Esophagus squamous epithelium (tissue), 5 donors: ENCODE data around the gene KRTAP5-9. TPM values are rescaled to one million over a fixed set of nuclear protein-coding genes. Genes with fewer than 3 reads are reported as not detected.

ENCODE experiments used
- DNase-seq: peaks from one replicate; lab custom pipeline; 2025; lab: John Stamatoyannopoulos, UW
- H3K27ac ChIP-seq, 4 donors: fragments of 200-600 bp; sonication (generic); one replicate each; pipeline ENCODE4 v1.5.1; 2016 to 2019; ENCODE audit warnings: mild to moderate bottlenecking in 1 of 4
- H3K27me3 ChIP-seq, 4 donors: fragments of 200-600 bp; sonication (generic); 1 replicate in 3 of 4; 2 replicates in 1 of 4; pipeline versions ENCODE4 v1.5.1 to v1.6.0; 2017 to 2021; ENCODE audit warnings: antibody characterized with exemption in 1 of 4
- H3K36me3 ChIP-seq, 3 donors: fragments of 200-600 bp; sonication (generic); one replicate each; pipeline ENCODE4 v1.5.1; 2016 to 2019
- H3K4me1 ChIP-seq, 3 donors: fragments of 200-600 bp; sonication (generic); one replicate each; pipeline ENCODE4 v1.5.1; 2017 to 2019
- H3K4me3 ChIP-seq, 4 donors: fragments of 200-600 bp; sonication (generic); 1 replicate in 3 of 4; 2 replicates in 1 of 4; pipeline ENCODE4 v1.5.1; 2016 to 2019; ENCODE audit warnings: mild to moderate bottlenecking in 2 of 4, moderate library complexity in 1 of 4
- H3K9me3 ChIP-seq, 3 donors: fragments of 200-600 bp; sonication (generic); one replicate each; pipeline ENCODE4 v1.5.1; 2016 to 2019
- POLR2A ChIP-seq, 4 donors: fragments of 450-650 bp; IDR thresholded peaks; one replicate each; pipeline ENCODE4 v1.6.1; 2017; ENCODE audit warnings: antibody characterized with exemption in 4 of 4, mild to moderate bottlenecking in 4 of 4, moderate library complexity in 3 of 4
- WGBS, 2 donors: methylation state at CpG; one replicate each; pipeline ENCODE4 v1.1.5; 2018; 5-methylcytosine and 5-hydroxymethylcytosine counted together
- intact Hi-C: fragments of 100-400 bp; cut with DNase I; formaldehyde crosslinking; loops from one replicate; pipeline ENCODE4 v1.15.0; 2022
- total RNA-seq, 4 donors: library from RNA; depleted of rRNA; stranded (reverse); fragments of >200 nt; gene quantifications; one replicate each; pipeline ENCODE4 v1.1.0, GENCODE V29; 2016
- TF ChIP-seq, protein P1 (sequence below), 6 experiments: fragments of 450-650 bp in 4 of 6; fragments of 200-600 bp in 2 of 6; sonication (generic) in 2 of 6; IDR thresholded peaks; one replicate each; pipeline ENCODE4 v1.5.1; 2016 to 2019; ENCODE audit warnings: antibody characterized with exemption in 6 of 6, mild to moderate bottlenecking in 4 of 6, moderate library complexity in 4 of 6
- donor health status: DM: yes; HTN: yes; CAD: no.

KRTAP5-9 gene
- total RNA-seq, 4 donors from 2014 or later = not detected

DNA sequence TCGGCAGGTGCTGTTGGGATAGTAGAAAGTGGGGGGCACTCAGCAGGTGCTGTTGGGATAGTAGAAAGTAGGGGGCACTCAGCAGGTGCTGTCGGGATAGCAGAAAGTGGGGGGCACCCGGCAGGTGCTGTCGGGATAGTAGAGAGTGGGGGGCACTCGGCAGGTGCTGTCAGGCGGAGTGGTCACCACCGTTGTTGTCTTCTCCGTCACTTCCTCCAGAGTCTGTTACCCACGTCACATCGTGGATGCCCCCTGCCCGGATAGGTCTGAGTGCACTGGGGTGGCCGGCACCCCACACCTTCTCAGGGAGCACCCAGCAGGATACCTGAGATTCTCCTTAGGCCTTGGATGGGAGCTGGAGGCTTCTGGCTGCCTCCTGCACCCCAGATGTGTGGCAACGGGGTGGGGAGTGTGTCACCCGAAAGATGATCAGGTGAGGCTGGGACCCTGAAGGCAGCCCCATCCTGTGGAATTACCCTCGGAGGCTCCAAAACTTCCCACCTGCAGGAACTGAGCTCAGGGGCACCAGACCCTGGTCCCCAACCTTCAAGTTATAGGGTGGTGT is 45.3 kb upstream of the KRTAP5-9 start:
- Histone ChIP-seq H3K4me3 (no peak overlapping the region), H3K27ac (no peak overlapping the region), H3K36me3 (peaks cover 28 to 91% (median 31%) of the 10 kb centered on the region in 3 donors), H3K4me1 (peaks cover 0 to 9% (median 6%) of the 10 kb centered on the region in 3 donors), H3K27me3 (no peaks in the 10 kb centered on the region), H3K9me3 (peaks cover 0 to 5% (median 0%) of the 10 kb centered on the region in 3 donors)
- TF ChIP-seq, protein P1, sequence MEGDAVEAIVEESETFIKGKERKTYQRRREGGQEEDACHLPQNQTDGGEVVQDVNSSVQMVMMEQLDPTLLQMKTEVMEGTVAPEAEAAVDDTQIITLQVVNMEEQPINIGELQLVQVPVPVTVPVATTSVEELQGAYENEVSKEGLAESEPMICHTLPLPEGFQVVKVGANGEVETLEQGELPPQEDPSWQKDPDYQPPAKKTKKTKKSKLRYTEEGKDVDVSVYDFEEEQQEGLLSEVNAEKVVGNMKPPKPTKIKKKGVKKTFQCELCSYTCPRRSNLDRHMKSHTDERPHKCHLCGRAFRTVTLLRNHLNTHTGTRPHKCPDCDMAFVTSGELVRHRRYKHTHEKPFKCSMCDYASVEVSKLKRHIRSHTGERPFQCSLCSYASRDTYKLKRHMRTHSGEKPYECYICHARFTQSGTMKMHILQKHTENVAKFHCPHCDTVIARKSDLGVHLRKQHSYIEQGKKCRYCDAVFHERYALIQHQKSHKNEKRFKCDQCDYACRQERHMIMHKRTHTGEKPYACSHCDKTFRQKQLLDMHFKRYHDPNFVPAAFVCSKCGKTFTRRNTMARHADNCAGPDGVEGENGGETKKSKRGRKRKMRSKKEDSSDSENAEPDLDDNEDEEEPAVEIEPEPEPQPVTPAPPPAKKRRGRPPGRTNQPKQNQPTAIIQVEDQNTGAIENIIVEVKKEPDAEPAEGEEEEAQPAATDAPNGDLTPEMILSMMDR (IDR thresholded peaks at IDR 0.05) = no peak
- 98 to 100% methylated on average over 8 to 15 of the region's 15 CpGs for WGBS, 2 donors
- intact Hi-C loops = no loop called here
- DNase-seq = no peak

DNA sequence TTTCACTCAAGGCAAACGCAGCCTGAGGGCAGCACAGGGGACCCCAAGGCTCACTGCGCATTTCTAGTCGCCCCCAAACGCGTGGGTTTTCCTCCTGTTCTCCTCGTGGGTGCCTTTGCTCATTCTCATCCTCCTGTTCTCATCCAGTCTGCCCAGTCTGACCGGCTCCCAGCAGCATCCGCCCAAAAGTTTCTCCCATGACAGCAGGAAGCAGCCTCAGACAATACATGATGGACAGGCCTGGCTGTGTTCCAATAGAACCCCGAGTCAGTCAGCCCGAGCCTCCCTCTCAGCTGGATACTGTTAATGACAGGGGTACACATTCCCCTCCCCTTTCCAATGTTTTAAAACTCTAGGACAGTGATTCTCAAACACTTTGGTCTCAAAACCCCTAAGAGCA is 43.7 kb upstream of the KRTAP5-9 start:
- H3K9me3 ChIP-seq = peaks cover 0 to 9% (median 0%) of the 10 kb centered on the region in 3 donors
- peaks cover 18 to 76% (median 23%) of the 10 kb centered on the region in 3 donors for H3K36me3 ChIP-seq
- no peak overlapping the region for H3K4me3 ChIP-seq
- H3K4me1 ChIP-seq = peaks cover 0 to 9% (median 6%) of the 10 kb centered on the region in 3 donors
- DNase-seq = no peak
- H3K27me3 ChIP-seq = no peaks in the 10 kb centered on the region
- 48 to 61% methylated on average over 9 to 10 of the region's 10 CpGs for WGBS, 2 donors
- TF ChIP-seq, protein P1 (IDR thresholded peaks at IDR 0.05) = no peak
- TF ChIP-seq POLR2A (IDR thresholded peaks at IDR 0.05) = no peak
- intact Hi-C loops = no loop called here
- no peak overlapping the region for H3K27ac ChIP-seq

GRCh38 chr11:71505001-71505400 is 43.2 kb upstream of the KRTAP5-9 start:
- DNase-seq = no peak
- Histone ChIP-seq H3K9me3 (peaks cover 0 to 14% (median 4%) of the 10 kb centered on the region in 3 donors), H3K27me3 (no peaks in the 10 kb centered on the region), H3K4me1 (peaks cover 0 to 9% (median 6%) of the 10 kb centered on the region in 3 donors), H3K27ac (no peak overlapping the region), H3K36me3 (peaks cover 13 to 71% (median 18%) of the 10 kb centered on the region in 3 donors), H3K4me3 (no peak overlapping the region)
- 55 to 65% methylated on average over 2 of the region's 2 CpGs for WGBS, 2 donors
- TF ChIP-seq POLR2A (IDR thresholded peaks at IDR 0.05) = no peak
- TF ChIP-seq, protein P1 (IDR thresholded peaks at IDR 0.05) = no peak
- intact Hi-C loops = no loop called here

GRCh38 chr11:71505781-71506180 is 42.4 kb upstream of the KRTAP5-9 start:
- TF ChIP-seq, protein P1 (IDR thresholded peaks at IDR 0.05) = no peak
- TF ChIP-seq POLR2A (IDR thresholded peaks at IDR 0.05) = no peak
- Histone ChIP-seq H3K36me3 (peaks cover 6 to 63% (median 10%) of the 10 kb centered on the region in 3 donors), H3K9me3 (peaks cover 0 to 22% (median 12%) of the 10 kb centered on the region in 3 donors), H3K4me1 (peaks cover 0 to 9% (median 6%) of the 10 kb centered on the region in 3 donors), H3K4me3 (no peak overlapping the region), H3K27ac (no peak overlapping the region), H3K27me3 (no peaks in the 10 kb centered on the region)
- WGBS, 2 donors = 86 to 93% methylated on average over 6 to 8 of the region's 9 CpGs
- intact Hi-C loops = no loop called here
- no peak for DNase-seq

DNA sequence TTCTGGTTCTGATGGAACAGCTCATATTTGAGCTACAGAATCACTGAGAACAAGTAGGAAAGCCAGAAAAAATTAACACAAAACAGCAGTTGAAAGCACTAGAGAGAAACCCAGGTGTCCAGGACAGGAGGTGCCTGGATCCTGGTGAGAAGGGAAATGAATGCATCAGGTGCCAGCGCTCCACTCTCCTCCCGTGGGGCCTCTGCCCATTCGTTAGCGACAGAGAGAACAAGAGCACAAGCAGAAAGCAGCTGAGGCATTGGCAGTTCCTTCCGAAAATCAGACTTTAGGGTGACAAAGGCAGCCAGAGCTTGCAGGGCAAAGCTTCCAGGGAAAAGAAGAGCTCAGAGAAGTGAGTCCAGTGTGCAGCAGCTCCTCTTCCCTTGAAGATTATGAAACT is 41.1 kb upstream of the KRTAP5-9 start:
- no peak overlapping the region for H3K27ac ChIP-seq
- TF ChIP-seq, protein P1 (IDR thresholded peaks at IDR 0.05) = no peak
- no peak for TF ChIP-seq POLR2A (IDR thresholded peaks at IDR 0.05)
- H3K36me3 ChIP-seq = peaks cover 0 to 50% (median 0%) of the 10 kb centered on the region in 3 donors
- 90% methylated on average over 5 of the region's 5 CpGs for WGBS, 2 donors
- no peaks in the 10 kb centered on the region for H3K27me3 ChIP-seq
- no peak for DNase-seq
- peaks cover 0 to 26% (median 12%) of the 10 kb centered on the region in 3 donors for H3K9me3 ChIP-seq
- peaks cover 0 to 9% (median 6%) of the 10 kb centered on the region in 3 donors for H3K4me1 ChIP-seq
- H3K4me3 ChIP-seq = no peak overlapping the region
- intact Hi-C loops = no loop called here
